Kidney (tissue), 14 donors: Measurements from ENCODE around the gene DFFB. TPM values are rescaled to one million over a fixed set of nuclear protein-coding genes. Genes with fewer than 3 reads are reported as not detected.

Source experiments
- DNase-seq, 5 donors: peaks; one replicate each; pipeline ENCODE4 v3.0.0-alpha.2; 2013 to 2020
- FAIRE-seq: peaks from 2 replicates; lab custom pipeline; 2012; peaks lifted over from hg19 to GRCh38; lab: Jason Lieb, UNC
- H3K27ac ChIP-seq, 2 donors: one replicate each; pipeline ENCODE4 v1.7.0; 2013; ENCODE audit warnings: low read depth in 2 of 2, low read length in 2 of 2, inconsistent platforms in 1 of 2
- H3K27me3 ChIP-seq: one replicate; pipeline ENCODE4 v1.7.1; 2013; ENCODE audit warnings: low read length, inconsistent platforms; ENCODE audit not compliant: control insufficient read depth, insufficient read depth
- H3K36me3 ChIP-seq, 3 donors: one replicate each; pipeline versions ENCODE4 v1.7.0 to v1.7.1; 2013; ENCODE audit warnings: low read length in 3 of 3, control low read depth in 1 of 3, inconsistent platforms in 1 of 3; ENCODE audit not compliant: insufficient read depth in 3 of 3, control insufficient read depth in 2 of 3
- H3K4me1 ChIP-seq, 3 donors: one replicate each; pipeline versions ENCODE4 v1.7.0 to v1.7.1; 2013; ENCODE audit warnings: low read length in 3 of 3, inconsistent platforms in 1 of 3, low read depth in 1 of 3; ENCODE audit not compliant: control insufficient read depth in 2 of 3, insufficient read depth in 2 of 3
- H3K4me3 ChIP-seq, 3 donors: one replicate each; pipeline versions ENCODE4 v1.7.0 to v1.8.1; 2013; ENCODE audit warnings: low read length in 3 of 3, control low read depth in 1 of 3, inconsistent platforms in 1 of 3
- H3K9ac ChIP-seq, 3 donors: one replicate each; pipeline versions ENCODE4 v1.7.0 to v1.7.1; 2013; ENCODE audit warnings: low read length in 3 of 3, control low read depth in 1 of 3, inconsistent platforms in 1 of 3
- H3K9me3 ChIP-seq, 3 donors: one replicate each; pipeline versions ENCODE4 v1.7.0 to v1.7.1; 2013; ENCODE audit warnings: low read length in 3 of 3, control low read depth in 1 of 3, inconsistent platforms in 1 of 3; ENCODE audit not compliant: control insufficient read depth in 2 of 3, insufficient read depth in 1 of 3
- intact Hi-C: fragments of 100-400 bp; cut with DNase I; formaldehyde crosslinking; loops from one replicate; pipeline ENCODE4 v1.11.1; 2022
- polyA plus RNA-seq: library from polyadenylated mRNA; stranded (reverse); fragments of 350-450 nt; fragmentation: Illumina TruSeq; extraction: RNeasy Lipid Tissue Mini Kit (QIAGEN cat#74804); gene quantifications from one replicate; pipeline ENCODE4 v1.2.3, GENCODE V29; 2014; ENCODE audit warnings: low read depth, low replicate concordance; ENCODE audit not compliant: insufficient read depth
- total RNA-seq: library from RNA; stranded (reverse); fragmentation: NEBNext Ultra II Directional; extraction: Animal tissue kit (Norgen Biotek cat#: 25700); gene quantifications from one replicate; pipeline ENCODE4 v1.2.1, GENCODE V29; 2021
- TF ChIP-seq, protein P1 (sequence below): IDR thresholded peaks from 3 replicates; pipeline ENCODE4 v1.5.1; 2012; ENCODE audit warnings: mild to moderate bottlenecking, moderate library complexity, borderline replicate concordance; ENCODE audit not compliant: insufficient read depth; ENCODE audit errors: extremely low read depth
- donor health status: control.
- donor health status: control.
- donor health status: control.
- donor health status: control.
- donor health status: control.
- donor health status: DM: yes; HTN: yes; CAD: no.
- donor health status: Normal renal cell carcinoma (clear cell type).

DFFB gene
- total and polyA plus RNA-seq, 2 donors from 2014 or later = 5.6 to 8.2 TPM

GRCh38 chr1:3863231-3863935 is 6.1 kb downstream of the DFFB start:
- TF ChIP-seq, protein P1, sequence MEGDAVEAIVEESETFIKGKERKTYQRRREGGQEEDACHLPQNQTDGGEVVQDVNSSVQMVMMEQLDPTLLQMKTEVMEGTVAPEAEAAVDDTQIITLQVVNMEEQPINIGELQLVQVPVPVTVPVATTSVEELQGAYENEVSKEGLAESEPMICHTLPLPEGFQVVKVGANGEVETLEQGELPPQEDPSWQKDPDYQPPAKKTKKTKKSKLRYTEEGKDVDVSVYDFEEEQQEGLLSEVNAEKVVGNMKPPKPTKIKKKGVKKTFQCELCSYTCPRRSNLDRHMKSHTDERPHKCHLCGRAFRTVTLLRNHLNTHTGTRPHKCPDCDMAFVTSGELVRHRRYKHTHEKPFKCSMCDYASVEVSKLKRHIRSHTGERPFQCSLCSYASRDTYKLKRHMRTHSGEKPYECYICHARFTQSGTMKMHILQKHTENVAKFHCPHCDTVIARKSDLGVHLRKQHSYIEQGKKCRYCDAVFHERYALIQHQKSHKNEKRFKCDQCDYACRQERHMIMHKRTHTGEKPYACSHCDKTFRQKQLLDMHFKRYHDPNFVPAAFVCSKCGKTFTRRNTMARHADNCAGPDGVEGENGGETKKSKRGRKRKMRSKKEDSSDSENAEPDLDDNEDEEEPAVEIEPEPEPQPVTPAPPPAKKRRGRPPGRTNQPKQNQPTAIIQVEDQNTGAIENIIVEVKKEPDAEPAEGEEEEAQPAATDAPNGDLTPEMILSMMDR = no peak
- DNase-seq (no peak), FAIRE-seq (no peak)
- Histone ChIP-seq H3K9me3 (no peaks in the 10 kb centered on the region), H3K27me3 (no peaks in the 10 kb centered on the region), H3K4me3 (no peak overlapping the region), H3K27ac (no peak overlapping the region), H3K9ac (no peak overlapping the region), H3K36me3 (peaks cover 0 to 8% (median 0%) of the 10 kb centered on the region in 3 donors), H3K4me1 (peaks cover 0 to 8% (median 4%) of the 10 kb centered on the region in 3 donors)
- intact Hi-C loops = no loop called here

DNA sequence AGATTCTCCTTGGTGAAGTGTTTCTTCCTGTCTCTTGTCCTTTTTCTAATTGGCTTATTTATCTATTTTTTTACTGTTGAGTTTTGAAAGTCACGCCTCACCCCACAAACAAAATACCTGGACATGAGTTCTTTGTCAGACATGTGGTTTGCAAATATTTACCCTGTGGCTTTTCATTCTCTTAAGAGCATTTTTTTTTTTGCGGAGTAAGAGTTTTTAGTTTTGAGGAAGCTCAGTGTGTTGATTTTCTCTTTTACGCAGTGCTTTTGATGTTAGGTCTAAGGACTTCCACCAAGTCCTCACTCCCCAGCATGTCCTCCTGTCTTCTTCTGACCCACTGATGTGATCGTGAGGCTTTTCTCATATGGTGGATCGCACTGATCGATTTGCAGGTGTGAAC is 7.6 kb downstream of the DFFB start:
- Histone ChIP-seq H3K9ac (no peak overlapping the region), H3K9me3 (no peaks in the 10 kb centered on the region), H3K36me3 (peaks cover 0 to 17% (median 1%) of the 10 kb centered on the region in 3 donors), H3K4me1 (no peaks in the 10 kb centered on the region), H3K27ac (no peak overlapping the region), H3K27me3 (no peaks in the 10 kb centered on the region), H3K4me3 (no peak overlapping the region)
- TF ChIP-seq, protein P1 = no peak
- DNase-seq = no peak
- intact Hi-C loops = no loop called here
- no peak for FAIRE-seq

DNA sequence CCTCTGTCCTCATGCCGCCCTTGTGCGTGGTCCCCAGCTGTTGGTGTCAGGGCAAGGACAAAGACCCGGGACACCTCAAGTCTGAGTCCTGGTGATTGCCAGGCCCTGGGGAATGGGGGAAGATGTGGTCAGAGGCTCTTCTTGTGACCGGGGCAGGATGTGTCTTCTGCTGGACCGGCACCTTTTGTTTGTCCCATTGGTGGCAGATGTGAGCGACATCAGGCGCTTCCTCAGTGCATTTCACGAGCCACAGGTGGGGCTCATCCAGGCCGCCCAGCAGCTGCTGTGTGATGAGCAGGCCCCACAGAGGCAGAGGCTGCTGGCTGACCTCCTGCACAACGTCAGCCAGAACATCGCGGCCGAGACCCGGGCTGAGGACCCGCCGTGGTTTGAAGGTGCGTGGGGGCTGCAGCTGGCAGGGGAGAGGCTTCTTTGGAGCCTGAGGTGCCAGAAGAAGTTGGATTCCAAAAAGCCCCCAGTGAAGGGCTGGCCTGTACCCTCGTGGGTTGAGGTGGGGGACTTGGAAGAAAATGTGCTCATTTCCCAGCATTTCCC is 8.4 kb downstream of the DFFB start:
- TF ChIP-seq, protein P1 = no peak
- H3K27ac ChIP-seq = no peak overlapping the region
- no peak overlapping the region for H3K4me3 ChIP-seq
- H3K4me1 ChIP-seq = no peaks in the 10 kb centered on the region
- DNase-seq = no peak
- intact Hi-C loops = no loop called here
- no peak overlapping the region for H3K9ac ChIP-seq
- peaks cover 0 to 22% (median 4%) of the 10 kb centered on the region in 3 donors for H3K36me3 ChIP-seq
- H3K27me3 ChIP-seq = no peaks in the 10 kb centered on the region
- no peaks in the 10 kb centered on the region for H3K9me3 ChIP-seq
- no peak for FAIRE-seq
